DOHH2 (cell line): ENCODE results near the gene HDC.

ENCODE experiments used
- CTCF ChIP-seq: fragments of 200-600 bp; sonication (generic); IDR thresholded peaks from one replicate; pipeline ENCODE4 v1.5.1; 2014; ENCODE audit warnings: antibody characterized with exemption, mild to moderate bottlenecking, low read depth, low read length; ENCODE audit not compliant: poor library complexity, severe bottlenecking
- EZH2phosphoT487 ChIP-seq: fragments of 200-600 bp; sonication (generic); IDR thresholded peaks from 2 replicates; pipeline ENCODE4 v1.6.1; 2017; ENCODE audit warnings: borderline replicate concordance, mild to moderate bottlenecking, antibody characterized with exemption, low read length, moderate library complexity, mixed read lengths

DNA sequence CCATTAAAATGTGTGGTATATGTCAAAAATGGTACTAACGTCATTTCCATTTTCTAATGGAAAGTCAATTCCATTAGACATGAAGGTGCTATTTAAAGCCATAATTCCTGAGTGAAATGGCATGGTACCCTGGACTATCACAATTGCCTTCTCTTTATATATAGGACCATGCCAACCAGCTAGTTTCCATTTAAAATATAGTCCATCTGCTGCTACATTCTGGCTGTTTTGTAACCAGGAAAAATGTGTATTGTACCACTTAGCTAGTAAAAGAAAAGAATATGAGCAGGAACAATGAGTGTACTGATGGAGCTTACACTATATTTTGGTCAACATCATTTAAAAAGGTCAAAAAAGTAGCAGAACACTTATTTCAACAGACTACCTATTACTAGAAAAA lies 30.4 kb upstream of the HDC start:
- TF ChIP-seq CTCF: no peak
- no peak for TF ChIP-seq EZH2phosphoT487
